H1 (cell line): ENCODE measurements around the gene GFOD1. TPM values are rescaled to one million over a fixed set of nuclear protein-coding genes. Genes with fewer than 3 reads are reported as not detected.
A peak's percentile ranks its signal among the peaks of the same experiment; 100 is the strongest.

Experiments
- CTCF ChIA-PET: fragments of 300-600 bp; sonication (Branson Sonifier 250); formaldehyde crosslinking; loops from one replicate; lab custom pipeline; 2021; ENCODE audit not compliant: partially characterized antibody; lab: Charles Lee
- POLR2A ChIA-PET: fragments of 300-600 bp; sonication (Branson Sonifier 250); formaldehyde crosslinking; loops from one replicate; lab custom pipeline; 2021; ENCODE audit warnings: inconsistent platforms; ENCODE audit not compliant: partially characterized antibody; lab: Charles Lee
- DNase-seq, 2 experiments: peaks; one replicate each; pipeline versions ENCODE4 v3.0.0 to v3.0.0-alpha.2; 2010 to 2022; ENCODE audit warnings: low spot score in 2 of 2, low read depth in 1 of 2, mixed read lengths in 1 of 2
- FAIRE-seq: peaks from 2 replicates; lab custom pipeline; 2011; peaks lifted over from hg19 to GRCh38; lab: Jason Lieb, UNC
- H2AFZ ChIP-seq: 2 replicates; pipeline ENCODE4 v1.8.1; 2012; ENCODE audit warnings: low read length, inconsistent platforms
- H2AK5ac ChIP-seq: 2 replicates; pipeline ENCODE4 v1.6.1; 2013; ENCODE audit warnings: low read depth, low read length
- H2BK120ac ChIP-seq: replicated peaks from 2 replicates; pipeline ENCODE3; 2013; ENCODE audit warnings: low read depth, low read length, inconsistent platforms
- H2BK12ac ChIP-seq: 2 replicates; pipeline ENCODE4 v1.6.1; 2013; ENCODE audit warnings: low read depth, low read length
- H2BK15ac ChIP-seq: 2 replicates; pipeline ENCODE4 v1.6.1; 2013; ENCODE audit warnings: low read length
- H2BK20ac ChIP-seq: 2 replicates; pipeline ENCODE4 v1.6.1; 2013; ENCODE audit warnings: low read length
- H2BK5ac ChIP-seq: 2 replicates; pipeline ENCODE4 v1.6.1; 2013; ENCODE audit warnings: low read depth, low read length
- H3K14ac ChIP-seq: 2 replicates; pipeline ENCODE4 v1.6.1; 2013; ENCODE audit warnings: inconsistent platforms; ENCODE audit not compliant: insufficient read length
- H3K18ac ChIP-seq: 2 replicates; pipeline ENCODE4 v1.6.1; 2013; ENCODE audit warnings: low read length; ENCODE audit errors: extremely low read depth
- H3K23ac ChIP-seq: 2 replicates; pipeline ENCODE4 v1.6.1; 2013; ENCODE audit warnings: inconsistent platforms; ENCODE audit not compliant: insufficient read length
- H3K23me2 ChIP-seq: 2 replicates; pipeline ENCODE4 v1.6.1; 2013; ENCODE audit warnings: low read depth, low read length
- H3K27ac ChIP-seq: 2 replicates; pipeline ENCODE4 v1.6.1; 2011; ENCODE audit warnings: low read depth, low read length, inconsistent platforms
- H3K27me3 ChIP-seq, 4 experiments: replicated peaks in 1 of 4; 1 replicate in 1 of 4; 2 replicates in 3 of 4; pipeline versions ENCODE4 v1.6.1 to v1.8.1; 2011 to 2013; ENCODE audit warnings: low read length in 3 of 4, mild to moderate bottlenecking in 3 of 4, inconsistent platforms in 2 of 4, mixed read lengths in 2 of 4, moderate library complexity in 1 of 4; ENCODE audit not compliant: control insufficient read depth in 3 of 4, insufficient read depth in 3 of 4; ENCODE audit errors: extremely low read depth in 1 of 4
- H3K36me3 ChIP-seq, 4 experiments: 2 replicates each; pipeline versions ENCODE4 v1.6.1 to v1.8.1; 2011 to 2013; ENCODE audit warnings: mild to moderate bottlenecking in 4 of 4, low read length in 3 of 4, moderate library complexity in 2 of 4, control low read depth in 1 of 4, inconsistent platforms in 1 of 4; ENCODE audit not compliant: insufficient read depth in 4 of 4, control insufficient read depth in 2 of 4
- H3K4ac ChIP-seq: replicated peaks from 2 replicates; pipeline ENCODE3; 2013; ENCODE audit warnings: low read length, low read depth, mixed read lengths, inconsistent platforms; ENCODE audit not compliant: insufficient read length
- H3K4me1 ChIP-seq, 4 experiments: replicated peaks in 1 of 4; 1 replicate in 1 of 4; 2 replicates in 3 of 4; pipeline versions ENCODE4 v1.6.1 to v1.8.1; 2011 to 2013; ENCODE audit warnings: low read length in 3 of 4, inconsistent platforms in 2 of 4, mixed read lengths in 1 of 4; ENCODE audit not compliant: insufficient read depth in 4 of 4, control insufficient read depth in 3 of 4
- H3K4me2 ChIP-seq, 2 experiments: 2 replicates each; pipeline versions ENCODE4 v1.6.1 to v1.8.1; 2011 to 2013; ENCODE audit warnings: low read depth in 2 of 2, low read length in 2 of 2, control low read depth in 1 of 2, inconsistent platforms in 1 of 2, mild to moderate bottlenecking in 1 of 2; ENCODE audit not compliant: insufficient read depth in 1 of 2
- H3K4me3 ChIP-seq, 4 experiments: fragments of 200-600, 300-600 bp in 1 of 4; sonication (generic), shearing (Covaris generic), sonication (Bioruptor Twin) in 1 of 4; 2 replicates each; pipeline versions ENCODE4 v1.5.1 to v1.8.1; 2011 to 2016; ENCODE audit warnings: low read length in 4 of 4, low read depth in 3 of 4, control low read depth in 2 of 4, inconsistent platforms in 2 of 4, mild to moderate bottlenecking in 2 of 4, mixed read lengths in 1 of 4, moderate library complexity in 1 of 4; ENCODE audit not compliant: insufficient read depth in 2 of 4; ENCODE audit errors: extremely low read depth in 1 of 4
- H3K56ac ChIP-seq: replicated peaks from 2 replicates; pipeline ENCODE3; 2013; ENCODE audit warnings: low read depth, mild to moderate bottlenecking, mixed read lengths, low read length, inconsistent platforms; ENCODE audit not compliant: insufficient read length
- H3K79me1 ChIP-seq: 2 replicates; pipeline ENCODE4 v1.6.1; 2013; ENCODE audit warnings: low read depth, low read length, control low read depth
- H3K79me2 ChIP-seq, 2 experiments: 2 replicates each; pipeline versions ENCODE4 v1.6.1 to v1.8.1; 2012 to 2013; ENCODE audit warnings: low read length in 2 of 2, mild to moderate bottlenecking in 2 of 2, inconsistent platforms in 1 of 2; ENCODE audit not compliant: insufficient read depth in 2 of 2, control insufficient read depth in 1 of 2
- H3K9ac ChIP-seq, 4 experiments: replicated peaks in 1 of 4; 1 replicate in 1 of 4; 2 replicates in 3 of 4; pipeline versions ENCODE4 v1.6.1 to v1.8.1; 2011 to 2013; ENCODE audit warnings: low read depth in 3 of 4, low read length in 3 of 4, control low read depth in 2 of 4, mild to moderate bottlenecking in 2 of 4, moderate library complexity in 2 of 4, inconsistent platforms in 1 of 4; ENCODE audit errors: extremely low read depth in 1 of 4
- H3K9me3 ChIP-seq, 2 experiments: 2 replicates each; pipeline versions ENCODE4 v1.6.1 to v1.8.1; 2012 to 2013; ENCODE audit warnings: mild to moderate bottlenecking in 2 of 2, moderate library complexity in 2 of 2, control low read depth in 1 of 2, inconsistent platforms in 1 of 2, low read depth in 1 of 2, low read length in 1 of 2, mixed read lengths in 1 of 2; ENCODE audit not compliant: insufficient read depth in 2 of 2
- H4K20me1 ChIP-seq, 2 experiments: replicated peaks in 1 of 2; 2 replicates each; pipeline versions ENCODE3 to v1.8.1; 2011 to 2013; ENCODE audit warnings: inconsistent platforms in 2 of 2, low read length in 2 of 2, mild to moderate bottlenecking in 1 of 2; ENCODE audit not compliant: insufficient read depth in 2 of 2, control insufficient read depth in 1 of 2
- H4K5ac ChIP-seq: 2 replicates; pipeline ENCODE4 v1.6.1; 2013; ENCODE audit warnings: low read length, low read depth, mixed read lengths, inconsistent platforms; ENCODE audit not compliant: insufficient read length
- H4K8ac ChIP-seq: 2 replicates; pipeline ENCODE4 v1.8.0; 2013; ENCODE audit warnings: mild to moderate bottlenecking, moderate library complexity, low read length, inconsistent platforms; ENCODE audit not compliant: insufficient read depth; ENCODE audit errors: extremely low read depth
- H4K91ac ChIP-seq: replicated peaks from 2 replicates; pipeline ENCODE3; 2013; ENCODE audit warnings: low read length, mixed read lengths, inconsistent platforms; ENCODE audit not compliant: insufficient read length
- ASH2L ChIP-seq: fragments of 200-600, 300-600 bp; sonication (generic); IDR thresholded peaks from one replicate; pipeline ENCODE4 v1.7.1; 2017; ENCODE audit warnings: low read length
- CBX5 ChIP-seq: fragments of 300-800, 300-1000 bp; sonication (generic); IDR thresholded peaks from 2 replicates; pipeline ENCODE4 v1.7.1; 2016; ENCODE audit warnings: antibody characterized with exemption, low read length, low read depth
- HDAC2 ChIP-seq, 2 experiments: fragments of 300-600 bp in 1 of 2; sonication (generic) in 1 of 2; IDR thresholded peaks; 2 replicates each; pipeline ENCODE4 v1.6.1; 2011 to 2012; ENCODE audit warnings: low read depth in 2 of 2, low read length in 2 of 2, mild to moderate bottlenecking in 2 of 2, moderate library complexity in 2 of 2, borderline replicate concordance in 1 of 2, inconsistent platforms in 1 of 2
- KDM4A ChIP-seq: IDR thresholded peaks from one replicate; pipeline ENCODE4 v1.7.1; 2012; ENCODE audit warnings: low read depth, mild to moderate bottlenecking, moderate library complexity, low read length, inconsistent platforms; ENCODE audit not compliant: severe bottlenecking
- MAFK ChIP-seq: IDR thresholded peaks from 2 replicates; pipeline ENCODE4 v1.6.1; 2012; ENCODE audit warnings: low read depth, mild to moderate bottlenecking, improper control_type of control experiment, low read length
- RFX5 ChIP-seq: IDR thresholded peaks from 2 replicates; pipeline ENCODE4 v1.6.1; 2011; ENCODE audit warnings: low read depth, low read length, improper control_type of control experiment, borderline replicate concordance
- TAF7 ChIP-seq: optimal IDR thresholded peaks from 2 replicates; pipeline ENCODE3; 2011; ENCODE audit warnings: low read depth, mild to moderate bottlenecking, inconsistent platforms, low read length, moderate library complexity, borderline replicate concordance
- TCF12 ChIP-seq: IDR thresholded peaks from 2 replicates; pipeline ENCODE4 v1.6.1; 2011; ENCODE audit warnings: low read depth, mild to moderate bottlenecking, low read length
- ZNF274 ChIP-seq: IDR thresholded peaks from 2 replicates; pipeline ENCODE4 v1.7.0; 2012; ENCODE audit warnings: low read length, borderline replicate concordance; ENCODE audit errors: extremely low read depth
- WGBS, 2 experiments: shearing (Covaris generic) in 1 of 2; methylation state at CpG; one replicate each; pipeline versions ENCODE4 v1.1.6 to v1.1.7; 2013 to 2015; ENCODE audit warnings: low lambda C conversion rate in 2 of 2, mixed read lengths in 2 of 2, inconsistent platforms in 1 of 2, low coverage in 1 of 2, missing lambda C conversion rate in 1 of 2; ENCODE audit not compliant: insufficient replicate concordance in 2 of 2, insufficient coverage in 1 of 2, insufficient read length in 1 of 2; ENCODE audit errors: extremely low coverage in 1 of 2, missing lambda C conversion rate in 1 of 2; 5-methylcytosine and 5-hydroxymethylcytosine counted together
- polyA plus RNA-seq, 7 experiments: library from polyadenylated mRNA; depleted of rRNA in 3 of 7; stranded (reverse) in 5 of 7; unstranded in 2 of 7; fragments of >200 nt in 5 of 7; fragments of 200-250 nt in 2 of 7; gene quantifications; 1 replicate in 5 of 7; 2 replicates in 1 of 7; 4 replicates in 1 of 7; pipeline versions ENCODE4 v1.2.1 to v1.2.3, GENCODE V29; 2011 to 2013; ENCODE audit warnings: missing spikeins in 2 of 7, mixed read lengths in 2 of 7
- total RNA-seq: library from RNA; stranded (reverse); fragmentation: NEBNext Ultra II Directional; extraction: Animal tissue kit (Norgen Biotek cat#: 25700); gene quantifications from 2 replicates; pipeline ENCODE4 v1.2.1, GENCODE V29; 2021
- TF ChIP-seq, protein P1 (sequence below): IDR thresholded peaks from 2 replicates; pipeline ENCODE4 v1.6.1; 2012; ENCODE audit warnings: inconsistent platforms
- TF ChIP-seq, protein P2 (sequence below): IDR thresholded peaks from 2 replicates; pipeline ENCODE4 v1.6.1; 2011; ENCODE audit warnings: low read length, improper control_type of control experiment

GFOD1 gene
- total and polyA plus RNA-seq, 2 of the 8 experiments (the other 6 are each of a cell fraction or from before 2014, with no cell fraction given), result 2.5 to 8.8 TPM

GRCh38 chr6:13474360-13474759 lies 13.0 kb downstream of the GFOD1 start:
- H2BK15ac ChIP-seq, result no peak overlapping the region
- no peak overlapping the region for H2AFZ ChIP-seq
- no peak overlapping the region for H3K4me2 ChIP-seq
- no peak overlapping the region for H3K4ac ChIP-seq
- no peak overlapping the region for H4K5ac ChIP-seq
- H3K9me3 ChIP-seq, result no peaks in the 10 kb centered on the region
- no peak overlapping the region for H3K23ac ChIP-seq
- H3K27me3 ChIP-seq, result no peaks in the 10 kb centered on the region
- ChIA-PET CTCF (interaction anchor here (1.5 kb wide), 1 partner anchor 11 kb away, joined by 6 read pairs; no protein-coding TSS in a partner anchor), POLR2A (interaction anchor here (0.9 kb wide), 2 partner anchors 10 kb away, joined by 4 to 5 read pairs; no protein-coding TSS in a partner anchor)
- WGBS, 2 experiments, result 93% methylated on average over 3 of the region's 3 CpGs; no CpG with 5 or more reads in 1 of the 2 experiments
- no peaks in the 10 kb centered on the region; a peak in 1 of 4 replicates for H3K79me2 ChIP-seq
- no peak overlapping the region for H2BK20ac ChIP-seq
- H3K9ac ChIP-seq, result no peak overlapping the region
- 0 out of 2 replicates have a peak overlapping the region, but pooled peaks have one; percentile 75 for H2AK5ac ChIP-seq
- no peak overlapping the region for H4K91ac ChIP-seq
- no peak overlapping the region for H3K4me3 ChIP-seq
- H3K36me3 ChIP-seq, result no peaks in the 10 kb centered on the region; a peak in 1 of 8 replicates
- H3K18ac ChIP-seq, result no peak overlapping the region
- no peak overlapping the region for H3K27ac ChIP-seq
- no peaks in the 10 kb centered on the region for H4K20me1 ChIP-seq
- H2BK12ac ChIP-seq, result no peak overlapping the region
- H3K56ac ChIP-seq, result no peak overlapping the region
- H2BK5ac ChIP-seq, result no peak overlapping the region
- peaks cover 2 to 8% (median 7%) of the 10 kb centered on the region in 4 experiments for H3K4me1 ChIP-seq
- H3K23me2 ChIP-seq, result no peaks in the 10 kb centered on the region
- H2BK120ac ChIP-seq, result no peak overlapping the region
- H3K14ac ChIP-seq, result no peak overlapping the region
- no peak for DNase-seq
- FAIRE-seq, result no peak
- no peak overlapping the region for H4K8ac ChIP-seq
- peaks cover 2% of the 10 kb centered on the region; the same call in 1 of the 2 replicates for H3K79me1 ChIP-seq
- no peak for TF ChIP-seq CBX5
- TF ChIP-seq MAFK, result no peak
- TF ChIP-seq, protein P1, sequence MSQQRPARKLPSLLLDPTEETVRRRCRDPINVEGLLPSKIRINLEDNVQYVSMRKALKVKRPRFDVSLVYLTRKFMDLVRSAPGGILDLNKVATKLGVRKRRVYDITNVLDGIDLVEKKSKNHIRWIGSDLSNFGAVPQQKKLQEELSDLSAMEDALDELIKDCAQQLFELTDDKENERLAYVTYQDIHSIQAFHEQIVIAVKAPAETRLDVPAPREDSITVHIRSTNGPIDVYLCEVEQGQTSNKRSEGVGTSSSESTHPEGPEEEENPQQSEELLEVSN, result no peak
- no peak for TF ChIP-seq TCF12
- TF ChIP-seq HDAC2 (IDR thresholded peaks at IDR 0.05; ENCODE audit: borderline replicate concordance in 1 of 2, low read depth in 2 of 2, low read length in 2 of 2), result no peak
- no peak for TF ChIP-seq KDM4A
- no peak for TF ChIP-seq ASH2L
- TF ChIP-seq TAF7, result no peak
- no peak for TF ChIP-seq ZNF274
- no peak for TF ChIP-seq RFX5
- TF ChIP-seq, protein P2, sequence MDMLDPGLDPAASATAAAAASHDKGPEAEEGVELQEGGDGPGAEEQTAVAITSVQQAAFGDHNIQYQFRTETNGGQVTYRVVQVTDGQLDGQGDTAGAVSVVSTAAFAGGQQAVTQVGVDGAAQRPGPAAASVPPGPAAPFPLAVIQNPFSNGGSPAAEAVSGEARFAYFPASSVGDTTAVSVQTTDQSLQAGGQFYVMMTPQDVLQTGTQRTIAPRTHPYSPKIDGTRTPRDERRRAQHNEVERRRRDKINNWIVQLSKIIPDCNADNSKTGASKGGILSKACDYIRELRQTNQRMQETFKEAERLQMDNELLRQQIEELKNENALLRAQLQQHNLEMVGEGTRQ, result no peak
